ENCODE data around the gene OR4D5.

Gene OR4D5

GRCh38 chr11:123939317-123939716 lies at the start of gene OR4D5:
Gene OR4D5 (plus strand): TSS chr11:123939617. CDS start chr11:123939617, 0 bp downstream.
- Mint-ChIP-seq H3K4me3 (no peak within 1 kb of the TSS), H3K36me3 (ENCODE audit: low read depth) (no peaks in the 10 kb centered on the region), H3K27ac (no peak within 1 kb of the TSS), H3K9me3 (peaks cover 16% of the 10 kb centered on the region), H3K27me3 (no peaks in the 10 kb centered on the region), H3K4me1 (ENCODE audit: low read depth) (no peaks in the 10 kb centered on the region)
- intact Hi-C loops (cut with micrococcal nuclease): no loop called here

GRCh38 chr11:123892031-123892430 lies 47.4 kb upstream of the OR4D5 start:
- no peaks in the 10 kb centered on the region for H3K4me1 Mint-ChIP-seq (ENCODE audit: low read depth)
- H3K4me3 Mint-ChIP-seq: no peak overlapping the region
- H3K36me3 Mint-ChIP-seq (ENCODE audit: low read depth): no peaks in the 10 kb centered on the region
- intact Hi-C loops (cut with micrococcal nuclease): no loop called here
- H3K27me3 Mint-ChIP-seq: no peaks in the 10 kb centered on the region
- H3K27ac Mint-ChIP-seq: no peak overlapping the region
- no peaks in the 10 kb centered on the region for H3K9me3 Mint-ChIP-seq

- H3K9me3 Mint-ChIP-seq: no peaks in the 10 kb centered on the region
- no peaks in the 10 kb centered on the region for H3K4me1 Mint-ChIP-seq (ENCODE audit: low read depth)
- no peak overlapping the region for H3K4me3 Mint-ChIP-seq
- intact Hi-C loops (cut with micrococcal nuclease): no loop called here
- H3K27ac Mint-ChIP-seq: no peak overlapping the region
- H3K27me3 Mint-ChIP-seq: no peaks in the 10 kb centered on the region
- no peaks in the 10 kb centered on the region for H3K36me3 Mint-ChIP-seq (ENCODE audit: low read depth)
Observed at GRCh38 chr11:123899792-123900191, 39.6 kb upstream of the OR4D5 start.

- Mint-ChIP-seq H3K9me3 (no peaks in the 10 kb centered on the region), H3K4me1 (ENCODE audit: low read depth) (no peaks in the 10 kb centered on the region), H3K27me3 (no peaks in the 10 kb centered on the region), H3K36me3 (ENCODE audit: low read depth) (no peaks in the 10 kb centered on the region), H3K27ac (no peak within 1 kb of the TSS), H3K4me3 (no peak within 1 kb of the TSS)
- intact Hi-C loops (cut with micrococcal nuclease): no loop called here
Observed at GRCh38 chr11:123901867-123902266, 37.5 kb upstream of the OR4D5 start, which contains the start of gene OR8D4. Gene OR8D4 (plus strand): TSS chr11:123902167. CDS start chr11:123906432, 4,265 bp downstream.

GRCh38 chr11:123903932-123904331 lies 35.5 kb upstream of the OR4D5 start:
- Mint-ChIP-seq H3K4me3 (no peak overlapping the region), H3K27ac (no peak overlapping the region), H3K36me3 (ENCODE audit: low read depth) (no peaks in the 10 kb centered on the region), H3K27me3 (no peaks in the 10 kb centered on the region), H3K9me3 (no peaks in the 10 kb centered on the region), H3K4me1 (ENCODE audit: low read depth) (no peaks in the 10 kb centered on the region)
- intact Hi-C loops (cut with micrococcal nuclease): no loop called here

- Mint-ChIP-seq H3K4me1 (ENCODE audit: low read depth) (no peaks in the 10 kb centered on the region), H3K4me3 (no peak overlapping the region), H3K27me3 (no peaks in the 10 kb centered on the region), H3K36me3 (ENCODE audit: low read depth) (no peaks in the 10 kb centered on the region), H3K9me3 (no peaks in the 10 kb centered on the region), H3K27ac (no peak overlapping the region)
- intact Hi-C loops (cut with micrococcal nuclease): no loop called here
Observed at GRCh38 chr11:123904932-123905331, 34.5 kb upstream of the OR4D5 start.

- Mint-ChIP-seq H3K4me1 (ENCODE audit: low read depth) (no peaks in the 10 kb centered on the region), H3K9me3 (no peaks in the 10 kb centered on the region), H3K27ac (no peak overlapping the region), H3K27me3 (no peaks in the 10 kb centered on the region), H3K36me3 (ENCODE audit: low read depth) (no peaks in the 10 kb centered on the region), H3K4me3 (no peak overlapping the region)
- intact Hi-C loops (cut with micrococcal nuclease): no loop called here
Observed at GRCh38 chr11:123905826-123906225, 33.6 kb upstream of the OR4D5 start.

GRCh38 chr11:123920943-123921342 lies 18.5 kb upstream of the OR4D5 start:
- intact Hi-C loops (cut with micrococcal nuclease): no loop called here
- Mint-ChIP-seq H3K27me3 (peaks cover under 1% of the 10 kb centered on the region), H3K9me3 (no peaks in the 10 kb centered on the region), H3K4me3 (no peak overlapping the region), H3K36me3 (ENCODE audit: low read depth) (no peaks in the 10 kb centered on the region), H3K27ac (no peak overlapping the region), H3K4me1 (ENCODE audit: low read depth) (no peaks in the 10 kb centered on the region)

GRCh38 chr11:123924027-123924426 lies 15.4 kb upstream of the OR4D5 start:
- Mint-ChIP-seq H3K9me3 (no peaks in the 10 kb centered on the region), H3K27ac (no peak overlapping the region), H3K4me3 (no peak overlapping the region), H3K4me1 (ENCODE audit: low read depth) (no peaks in the 10 kb centered on the region), H3K36me3 (ENCODE audit: low read depth) (no peaks in the 10 kb centered on the region), H3K27me3 (no peaks in the 10 kb centered on the region)
- intact Hi-C loops (cut with micrococcal nuclease): no loop called here

GRCh38 chr11:123942413-123942812 lies 3.0 kb downstream of the OR4D5 start:
- intact Hi-C loops (cut with micrococcal nuclease): no loop called here
- Mint-ChIP-seq H3K36me3 (ENCODE audit: low read depth) (no peaks in the 10 kb centered on the region), H3K4me3 (no peak overlapping the region), H3K9me3 (peaks cover 10% of the 10 kb centered on the region), H3K27me3 (no peaks in the 10 kb centered on the region), H3K27ac (no peak overlapping the region), H3K4me1 (ENCODE audit: low read depth) (no peaks in the 10 kb centered on the region)

- Mint-ChIP-seq H3K4me1 (ENCODE audit: low read depth) (no peaks in the 10 kb centered on the region), H3K27ac (no peak within 1 kb of the TSS), H3K27me3 (no peaks in the 10 kb centered on the region), H3K4me3 (no peak within 1 kb of the TSS), H3K36me3 (ENCODE audit: low read depth) (no peaks in the 10 kb centered on the region), H3K9me3 (peaks cover 10% of the 10 kb centered on the region)
- intact Hi-C loops (cut with micrococcal nuclease): no loop called here
Observed at GRCh38 chr11:123943738-123944137, 4.3 kb downstream of the OR4D5 start, which contains the start of gene OR6T1. Gene OR6T1 (minus strand): TSS chr11:123943838. CDS start chr11:123943838, 0 bp downstream.

GRCh38 chr11:123945132-123945531 lies 5.7 kb downstream of the OR4D5 start:
- intact Hi-C loops (cut with micrococcal nuclease): no loop called here
- Mint-ChIP-seq H3K27me3 (no peaks in the 10 kb centered on the region), H3K27ac (no peak overlapping the region), H3K36me3 (ENCODE audit: low read depth) (no peaks in the 10 kb centered on the region), H3K9me3 (peaks cover 1% of the 10 kb centered on the region), H3K4me1 (ENCODE audit: low read depth) (no peaks in the 10 kb centered on the region), H3K4me3 (no peak overlapping the region)

GRCh38 chr11:123956752-123957151 lies 17.3 kb downstream of the OR4D5 start:
- no peaks in the 10 kb centered on the region for H3K9me3 Mint-ChIP-seq
- no peak overlapping the region for H3K27ac Mint-ChIP-seq
- no peaks in the 10 kb centered on the region for H3K27me3 Mint-ChIP-seq
- intact Hi-C loops (cut with micrococcal nuclease): no loop called here
- H3K4me1 Mint-ChIP-seq (ENCODE audit: low read depth): no peaks in the 10 kb centered on the region
- no peak overlapping the region for H3K4me3 Mint-ChIP-seq
- H3K36me3 Mint-ChIP-seq (ENCODE audit: low read depth): no peaks in the 10 kb centered on the region

GRCh38 chr11:123973816-123974215 lies 34.4 kb downstream of the OR4D5 start:
- no peaks in the 10 kb centered on the region for H3K9me3 Mint-ChIP-seq
- intact Hi-C loops (cut with micrococcal nuclease): no loop called here
- H3K27ac Mint-ChIP-seq: no peak overlapping the region
- no peaks in the 10 kb centered on the region for H3K4me1 Mint-ChIP-seq (ENCODE audit: low read depth)
- H3K27me3 Mint-ChIP-seq: no peaks in the 10 kb centered on the region
- no peak overlapping the region for H3K4me3 Mint-ChIP-seq
- no peaks in the 10 kb centered on the region for H3K36me3 Mint-ChIP-seq (ENCODE audit: low read depth)

GRCh38 chr11:123976770-123977560 lies 37.5 kb downstream of the OR4D5 start:
- intact Hi-C loops (cut with micrococcal nuclease): no loop called here
- no peaks in the 10 kb centered on the region for H3K27me3 Mint-ChIP-seq
- no peak overlapping the region for H3K4me3 Mint-ChIP-seq
- H3K36me3 Mint-ChIP-seq (ENCODE audit: low read depth): no peaks in the 10 kb centered on the region
- H3K4me1 Mint-ChIP-seq (ENCODE audit: low read depth): no peaks in the 10 kb centered on the region
- H3K27ac Mint-ChIP-seq: no peak overlapping the region
- peaks cover under 1% of the 10 kb centered on the region for H3K9me3 Mint-ChIP-seq
